AG10803 (cell line): Measurements from ENCODE around the gene NCOA3.
A peak's percentile ranks its signal among the peaks of the same experiment; 100 is the strongest.

ENCODE experiments used
- DNase-seq: peaks from one replicate; pipeline ENCODE4 v3.0.0; 2010; ENCODE audit warnings: low read depth
- H3K4me3 ChIP-seq: 2 replicates; pipeline ENCODE4 v1.5.1; 2011; ENCODE audit warnings: mild to moderate bottlenecking, low read length, control low read depth
- TF ChIP-seq, protein P1 (sequence below): conservative IDR thresholded peaks from 2 replicates; pipeline ENCODE4 v1.5.1; 2011; ENCODE audit warnings: mild to moderate bottlenecking, low read length, control low read depth, inconsistent platforms

The NCOA3 gene

DNA sequence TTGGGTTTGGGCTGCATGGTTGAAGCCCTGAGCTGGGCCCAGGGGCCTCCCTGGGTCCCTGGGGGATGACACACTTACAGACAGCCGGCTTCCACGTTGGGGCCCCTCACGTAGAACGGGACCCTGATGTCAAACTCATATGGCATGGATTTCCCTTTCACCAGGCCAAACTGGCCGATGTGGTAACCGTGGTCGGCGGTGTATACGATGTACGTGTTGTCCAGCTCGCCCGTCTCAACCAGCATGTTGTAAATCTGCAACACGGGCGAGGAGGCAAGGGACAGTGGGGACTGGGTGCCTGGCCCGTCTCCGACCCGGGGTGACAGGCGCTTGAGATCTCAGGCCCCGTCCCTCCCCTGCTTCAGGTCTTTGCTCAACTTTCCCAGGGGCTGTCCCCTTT, 181.2 kb downstream of the NCOA3 start:
- no peak for DNase-seq
- TF ChIP-seq, protein P1, sequence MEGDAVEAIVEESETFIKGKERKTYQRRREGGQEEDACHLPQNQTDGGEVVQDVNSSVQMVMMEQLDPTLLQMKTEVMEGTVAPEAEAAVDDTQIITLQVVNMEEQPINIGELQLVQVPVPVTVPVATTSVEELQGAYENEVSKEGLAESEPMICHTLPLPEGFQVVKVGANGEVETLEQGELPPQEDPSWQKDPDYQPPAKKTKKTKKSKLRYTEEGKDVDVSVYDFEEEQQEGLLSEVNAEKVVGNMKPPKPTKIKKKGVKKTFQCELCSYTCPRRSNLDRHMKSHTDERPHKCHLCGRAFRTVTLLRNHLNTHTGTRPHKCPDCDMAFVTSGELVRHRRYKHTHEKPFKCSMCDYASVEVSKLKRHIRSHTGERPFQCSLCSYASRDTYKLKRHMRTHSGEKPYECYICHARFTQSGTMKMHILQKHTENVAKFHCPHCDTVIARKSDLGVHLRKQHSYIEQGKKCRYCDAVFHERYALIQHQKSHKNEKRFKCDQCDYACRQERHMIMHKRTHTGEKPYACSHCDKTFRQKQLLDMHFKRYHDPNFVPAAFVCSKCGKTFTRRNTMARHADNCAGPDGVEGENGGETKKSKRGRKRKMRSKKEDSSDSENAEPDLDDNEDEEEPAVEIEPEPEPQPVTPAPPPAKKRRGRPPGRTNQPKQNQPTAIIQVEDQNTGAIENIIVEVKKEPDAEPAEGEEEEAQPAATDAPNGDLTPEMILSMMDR, result no peak
- no peak overlapping the region for H3K4me3 ChIP-seq

DNA sequence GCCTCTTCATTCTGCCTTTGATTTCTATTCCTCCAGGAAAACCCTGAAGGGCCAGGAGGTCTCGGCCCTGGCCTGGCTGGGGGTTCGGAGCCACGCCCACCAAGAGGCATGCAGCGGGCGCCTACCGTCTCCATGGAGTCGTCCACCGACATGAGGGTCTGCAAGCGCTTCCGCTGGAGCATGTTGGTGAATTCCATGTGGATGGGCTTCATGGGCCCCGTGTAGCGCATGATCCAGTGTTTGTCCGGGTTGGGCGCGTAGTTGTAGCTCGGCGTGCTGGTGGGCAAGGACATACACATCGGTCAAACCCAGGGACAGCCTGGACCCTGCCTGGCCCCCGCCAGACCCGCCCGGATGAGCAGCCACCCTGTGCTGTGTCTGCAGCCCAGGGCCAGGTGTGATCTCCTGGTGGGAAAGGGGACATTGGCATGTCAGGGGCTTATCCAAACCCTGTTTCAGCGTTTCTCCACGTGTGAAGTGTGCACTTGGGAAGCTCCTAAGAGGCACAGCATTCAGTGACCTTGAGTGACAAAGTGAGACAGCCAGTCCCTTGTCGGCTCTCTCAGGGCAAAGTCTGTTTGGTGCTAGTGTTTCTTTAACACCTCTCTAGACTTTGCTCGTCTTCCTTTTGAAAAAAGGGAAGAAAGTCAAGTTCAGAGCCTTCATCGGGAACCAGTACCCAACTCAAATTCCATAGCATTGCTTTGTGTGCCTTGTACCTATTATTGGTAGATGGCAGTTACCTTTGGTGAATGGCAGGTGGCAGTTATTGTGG, 182.8 kb downstream of the NCOA3 start:
- DNase-seq, result no peak
- H3K4me3 ChIP-seq, result no peak overlapping the region

DNA sequence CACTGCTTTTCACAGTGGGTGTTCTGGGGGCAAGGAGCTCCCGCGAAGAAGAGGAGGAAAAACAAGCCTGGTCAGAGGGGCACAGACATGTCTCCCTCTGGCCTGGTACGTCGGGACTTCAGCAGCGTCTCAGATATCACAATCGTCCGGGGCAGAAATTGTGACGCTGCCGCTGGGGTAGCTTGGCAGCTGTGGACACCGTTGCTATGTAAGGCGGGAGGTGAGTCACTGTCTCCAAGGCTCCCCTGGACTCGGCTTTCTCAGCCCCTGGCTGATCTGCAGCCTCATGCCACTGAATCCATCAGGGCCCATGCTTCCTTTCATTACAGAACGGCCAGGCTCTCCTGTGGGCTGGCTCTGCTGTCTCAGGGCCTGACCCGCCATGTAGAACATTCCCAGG, 184.9 kb downstream of the NCOA3 start:
- DNase-seq, result peak; percentile 5
- no peak overlapping the region for H3K4me3 ChIP-seq
- TF ChIP-seq, protein P1, result no peak

More for the DNA sequence above, 182.8 kb downstream of the NCOA3 start:
- TF ChIP-seq, protein P1, result no peak

DNA sequence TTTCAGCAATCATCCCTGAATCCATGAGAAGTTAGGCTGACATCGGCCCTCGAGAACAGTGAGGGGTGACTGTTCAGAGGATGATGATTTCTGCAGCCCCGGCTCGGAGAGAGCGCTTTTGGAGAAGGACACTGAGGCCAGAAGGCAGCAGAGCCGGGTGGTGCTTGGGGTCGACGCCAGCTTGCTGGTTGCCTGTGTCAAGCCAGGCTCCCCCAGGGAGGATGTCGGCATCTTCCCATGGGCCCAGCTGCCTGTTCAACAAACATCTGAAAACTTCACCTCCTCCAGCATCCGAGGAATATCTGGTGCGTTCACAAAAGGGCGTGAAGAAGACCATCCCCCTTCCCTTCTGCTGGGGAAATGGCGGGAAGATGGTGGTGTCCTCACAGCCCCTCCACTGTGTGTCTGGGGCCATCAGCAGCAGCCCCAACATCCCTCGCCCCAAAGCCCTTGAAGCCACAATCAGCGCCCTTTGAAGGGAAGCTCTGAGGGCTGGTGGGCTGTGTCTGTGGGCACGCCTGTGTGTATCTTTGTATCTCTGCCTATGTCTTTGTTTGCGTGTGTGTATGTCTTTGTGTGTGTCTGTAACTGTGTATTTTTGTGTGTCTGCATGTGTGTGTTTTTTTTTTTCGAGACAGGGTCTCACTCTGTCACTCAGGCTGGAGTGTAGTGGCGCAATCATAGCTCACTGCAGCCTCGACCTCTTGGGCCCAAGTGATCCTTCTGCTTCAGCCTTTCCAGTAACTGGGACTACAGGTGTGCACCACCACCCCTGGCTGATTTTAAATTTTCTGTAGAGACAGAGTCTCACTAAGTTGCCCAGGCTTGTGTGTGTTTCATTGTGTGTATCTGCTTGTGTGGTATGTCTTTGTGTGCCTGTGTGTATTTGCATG, 185.7 kb downstream of the NCOA3 start:
- no peak for DNase-seq
- TF ChIP-seq, protein P1, result no peak
- H3K4me3 ChIP-seq, result no peak overlapping the region

DNA sequence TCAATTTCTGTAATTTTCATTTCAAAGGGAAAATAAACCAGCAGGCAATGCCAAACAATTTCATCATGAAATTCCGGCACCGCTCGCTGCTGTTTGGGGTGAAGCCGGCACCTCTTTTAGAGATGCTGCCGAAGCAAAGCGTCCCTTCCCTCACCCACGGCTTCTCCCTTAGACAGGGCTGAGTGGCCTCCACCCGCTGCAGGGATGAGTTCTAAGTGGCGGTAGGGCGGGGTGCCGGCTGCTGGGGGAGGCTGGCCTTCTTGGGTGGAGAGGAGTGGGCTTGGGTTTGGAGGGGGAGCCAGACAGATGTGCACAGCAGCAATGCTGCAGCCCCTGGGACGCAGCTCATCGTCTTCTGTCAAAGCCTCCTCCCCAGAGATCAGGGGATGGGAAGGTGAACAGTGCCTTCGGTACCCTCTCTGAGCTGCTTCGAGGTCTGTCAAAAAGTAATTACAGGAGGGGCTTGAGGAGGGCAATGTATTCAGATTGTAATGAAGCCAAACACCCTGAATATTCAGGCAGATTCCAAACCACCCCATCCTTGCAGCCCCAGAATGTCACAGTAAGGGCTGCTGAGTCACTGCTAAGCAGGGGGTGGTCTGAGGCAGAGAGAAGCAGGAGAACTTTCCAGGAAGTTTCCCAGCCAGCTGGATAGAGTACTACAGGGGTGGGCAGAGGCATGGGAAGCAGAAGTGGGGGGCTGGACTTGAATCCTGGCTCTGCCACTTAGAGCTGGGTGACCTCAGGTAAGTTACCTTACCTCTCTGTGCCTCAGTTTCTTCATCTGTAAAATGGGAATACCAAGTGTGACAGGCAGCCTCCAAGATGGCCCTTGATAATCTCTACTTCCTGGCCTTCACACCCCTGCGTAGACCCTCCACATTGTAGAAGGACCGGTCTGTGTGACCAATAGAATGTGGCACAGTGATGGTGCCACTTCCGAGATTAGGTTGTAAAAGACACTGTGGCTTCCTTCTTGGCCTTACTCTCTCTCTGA, 187.0 kb downstream of the NCOA3 start:
- H3K4me3 ChIP-seq, result no peak overlapping the region
- no peak for DNase-seq
- TF ChIP-seq, protein P1, result no peak

DNA sequence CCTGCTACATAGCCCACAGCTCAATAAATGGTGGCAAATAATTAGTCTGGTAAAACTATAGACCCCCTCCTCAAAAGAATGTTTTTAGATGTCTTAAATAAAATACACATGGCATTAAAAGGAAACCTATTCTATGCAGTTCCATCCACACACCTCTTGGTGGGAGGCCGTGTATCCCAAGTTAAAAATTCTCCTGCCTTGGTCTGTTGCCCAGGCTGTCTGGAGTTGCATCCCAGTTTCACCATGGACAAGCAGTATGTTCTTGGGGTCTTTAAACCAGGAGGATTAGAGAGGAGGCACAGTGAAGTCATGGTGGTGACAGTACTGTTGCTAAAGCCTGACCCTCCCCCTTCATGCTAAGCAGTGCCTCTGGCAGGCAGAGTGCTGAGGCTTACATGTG, 188.0 kb downstream of the NCOA3 start:
- TF ChIP-seq, protein P1, result no peak
- DNase-seq, result no peak

More for the DNA sequence above, 188.0 kb downstream of the NCOA3 start:
- no peak overlapping the region for H3K4me3 ChIP-seq
